Bronchial epithelial cell (primary cell): Measurements from ENCODE around the gene REN. TPM values are rescaled to one million over a fixed set of nuclear protein-coding genes. Genes with fewer than 3 reads are reported as not detected.

Source experiments
- DNase-seq: peaks from one replicate; pipeline ENCODE4 v3.0.0-alpha.2; 2010; ENCODE audit warnings: low read depth
- FAIRE-seq: peaks from 2 replicates; lab custom pipeline; 2011; peaks lifted over from hg19 to GRCh38; lab: Jason Lieb, UNC
- H3K27me3 ChIP-seq: 2 replicates; pipeline ENCODE4 v1.5.1; 2011; ENCODE audit warnings: low read length; ENCODE audit not compliant: control insufficient read depth, insufficient read depth
- H3K36me3 ChIP-seq: 2 replicates; pipeline ENCODE4 v1.5.1; 2011; ENCODE audit warnings: low read length; ENCODE audit not compliant: control insufficient read depth, insufficient read depth
- H3K4me3 ChIP-seq: 2 replicates; pipeline ENCODE4 v1.5.1; 2011; ENCODE audit warnings: mild to moderate bottlenecking, low read depth, low read length, control low read depth
- total RNA-seq: library from RNA; depleted of rRNA; stranded (reverse); fragments of >200 nt; gene quantifications from 2 replicates; pipeline ENCODE4 v1.2.1, GENCODE V29; 2014
- TF ChIP-seq, protein P1 (sequence below): IDR thresholded peaks from 2 replicates; pipeline ENCODE4 v1.5.1; 2011; ENCODE audit warnings: mild to moderate bottlenecking, moderate library complexity, low read length, control low read depth, inconsistent platforms; ENCODE audit not compliant: insufficient read depth, severe bottlenecking

Gene REN
- total RNA-seq, 1 donor from 2014 or later, result 0.26 TPM

GRCh38 chr1:204171751-204172178, 5.6 kb upstream of the REN start:
- DNase-seq, result peak; percentile 100

DNA sequence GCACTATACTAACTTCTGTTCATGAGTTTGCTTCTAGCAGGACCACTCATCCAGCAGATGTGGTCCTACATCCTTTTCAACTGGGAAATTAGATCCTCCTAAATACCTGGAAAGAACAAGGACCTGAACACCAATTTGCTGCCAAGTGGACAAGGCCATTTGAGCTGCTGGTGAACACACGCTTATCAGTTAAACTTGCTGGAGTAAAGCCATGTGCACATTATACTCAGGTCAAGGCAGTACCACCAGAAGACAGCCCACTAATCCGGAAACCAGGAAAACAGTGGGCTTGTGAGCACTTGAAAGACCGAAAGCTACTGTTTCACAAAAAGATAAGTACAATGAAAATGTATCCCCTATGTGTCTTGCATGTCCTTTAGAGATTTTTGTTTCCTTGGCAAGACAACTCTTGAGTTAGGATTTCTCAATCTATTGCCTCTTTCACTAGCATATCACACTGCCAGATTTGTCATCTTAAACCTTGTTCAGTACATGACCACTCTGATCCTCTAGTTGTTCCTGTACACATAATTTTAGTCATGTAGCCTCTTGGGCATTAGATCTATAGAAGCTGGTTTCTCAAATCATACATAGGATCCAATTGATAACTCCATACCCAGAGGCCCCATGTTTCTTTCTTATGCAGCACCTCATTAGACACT, 4.5 kb upstream of the REN start:
- peak; percentile 59 for DNase-seq
- TF ChIP-seq, protein P1, sequence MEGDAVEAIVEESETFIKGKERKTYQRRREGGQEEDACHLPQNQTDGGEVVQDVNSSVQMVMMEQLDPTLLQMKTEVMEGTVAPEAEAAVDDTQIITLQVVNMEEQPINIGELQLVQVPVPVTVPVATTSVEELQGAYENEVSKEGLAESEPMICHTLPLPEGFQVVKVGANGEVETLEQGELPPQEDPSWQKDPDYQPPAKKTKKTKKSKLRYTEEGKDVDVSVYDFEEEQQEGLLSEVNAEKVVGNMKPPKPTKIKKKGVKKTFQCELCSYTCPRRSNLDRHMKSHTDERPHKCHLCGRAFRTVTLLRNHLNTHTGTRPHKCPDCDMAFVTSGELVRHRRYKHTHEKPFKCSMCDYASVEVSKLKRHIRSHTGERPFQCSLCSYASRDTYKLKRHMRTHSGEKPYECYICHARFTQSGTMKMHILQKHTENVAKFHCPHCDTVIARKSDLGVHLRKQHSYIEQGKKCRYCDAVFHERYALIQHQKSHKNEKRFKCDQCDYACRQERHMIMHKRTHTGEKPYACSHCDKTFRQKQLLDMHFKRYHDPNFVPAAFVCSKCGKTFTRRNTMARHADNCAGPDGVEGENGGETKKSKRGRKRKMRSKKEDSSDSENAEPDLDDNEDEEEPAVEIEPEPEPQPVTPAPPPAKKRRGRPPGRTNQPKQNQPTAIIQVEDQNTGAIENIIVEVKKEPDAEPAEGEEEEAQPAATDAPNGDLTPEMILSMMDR, result no peak
- Histone ChIP-seq H3K4me3 (no peak overlapping the region), H3K36me3 (no peaks in the 10 kb centered on the region), H3K27me3 (no peaks in the 10 kb centered on the region)
- peak; percentile 66 for FAIRE-seq

More at GRCh38 chr1:204171751-204172178, 5.6 kb upstream of the REN start:
- TF ChIP-seq, protein P1, result no peak
- no peak overlapping the region for H3K4me3 ChIP-seq
- peak; percentile 43 for FAIRE-seq
- H3K27me3 ChIP-seq, result no peaks in the 10 kb centered on the region
- no peaks in the 10 kb centered on the region for H3K36me3 ChIP-seq

GRCh38 chr1:204169858-204170257, 3.7 kb upstream of the REN start:
- TF ChIP-seq, protein P1, result no peak
- H3K27me3 ChIP-seq, result no peaks in the 10 kb centered on the region
- FAIRE-seq, result no peak
- no peak for DNase-seq
- no peak overlapping the region for H3K4me3 ChIP-seq
- no peaks in the 10 kb centered on the region for H3K36me3 ChIP-seq

GRCh38 chr1:204167730-204168129, 1.6 kb upstream of the REN start:
- H3K4me3 ChIP-seq, result no peak overlapping the region
- TF ChIP-seq, protein P1, result no peak
- DNase-seq (no peak), FAIRE-seq (no peak)
- H3K36me3 ChIP-seq, result no peaks in the 10 kb centered on the region
- H3K27me3 ChIP-seq, result no peaks in the 10 kb centered on the region

GRCh38 chr1:204162494-204163074, 3.6 kb downstream of the REN start:
- TF ChIP-seq, protein P1, result peak; percentile 99
- H3K36me3 ChIP-seq, result no peaks in the 10 kb centered on the region
- no peak overlapping the region for H3K4me3 ChIP-seq
- FAIRE-seq (peak; percentile 50), DNase-seq (peak; percentile 72)
- H3K27me3 ChIP-seq, result no peaks in the 10 kb centered on the region
